WERI-Rb-1 (cell line): Measurements from ENCODE around the gene GABRB1.

ENCODE experiments used
- DNase-seq: peaks from one replicate; pipeline ENCODE4 v3.0.0-alpha.2; 2020
- H3K27ac ChIP-seq: fragments of 250-450 bp; sonication (Bioruptor Pico); 2 replicates; pipeline ENCODE4 v1.5.1; 2020; ENCODE audit warnings: mild to moderate bottlenecking, moderate library complexity
- H3K27me3 ChIP-seq: fragments of 250-450 bp; sonication (Bioruptor Pico); 2 replicates; pipeline ENCODE4 v1.5.1; 2021; ENCODE audit warnings: mild to moderate bottlenecking, low read depth, moderate library complexity; ENCODE audit not compliant: insufficient read depth, severe bottlenecking
- H3K36me3 ChIP-seq: fragments of 250-450 bp; sonication (Bioruptor Pico); 2 replicates; pipeline ENCODE4 v1.5.1; 2020; ENCODE audit warnings: mild to moderate bottlenecking, moderate library complexity
- H3K4me3 ChIP-seq: 2 replicates; pipeline ENCODE4 v1.5.1; 2011; ENCODE audit warnings: low read depth, mild to moderate bottlenecking, control low read depth, low read length
- H3K9me3 ChIP-seq: fragments of 250-450 bp; sonication (Bioruptor Pico); 2 replicates; pipeline ENCODE4 v1.5.1; 2021; ENCODE audit warnings: mild to moderate bottlenecking, moderate library complexity; ENCODE audit not compliant: severe bottlenecking
- CTCF ChIP-seq: IDR thresholded peaks from 2 replicates; pipeline ENCODE4 v1.5.1; 2011; ENCODE audit warnings: low read depth, mild to moderate bottlenecking, control low read depth, inconsistent platforms, low read length

GABRB1 gene

DNA sequence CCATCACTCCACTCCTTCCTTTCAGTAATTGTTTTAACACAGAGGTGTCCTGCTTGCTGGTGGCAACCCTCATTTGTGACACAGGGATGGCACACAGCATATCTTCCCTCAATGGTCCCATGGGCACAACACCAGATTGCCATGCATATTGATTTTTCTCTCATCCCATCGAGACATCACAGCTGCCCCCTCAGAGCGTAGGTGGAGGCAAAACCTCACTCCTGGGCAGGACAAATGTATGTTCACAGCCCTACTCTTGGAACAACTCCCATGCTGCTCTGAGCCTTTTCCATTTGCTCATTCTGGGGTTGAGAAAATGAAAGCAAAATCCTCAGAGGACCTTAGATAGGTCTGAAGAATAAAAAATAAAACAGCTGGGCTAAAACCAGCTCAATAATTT lies 172.2 kb downstream of the GABRB1 start:
- no peak for TF ChIP-seq CTCF
- Histone ChIP-seq H3K4me3 (no peak overlapping the region), H3K36me3 (no peaks in the 10 kb centered on the region), H3K9me3 (no peaks in the 10 kb centered on the region), H3K27me3 (no peaks in the 10 kb centered on the region), H3K27ac (no peak overlapping the region)
- DNase-seq: no peak

- no peaks in the 10 kb centered on the region for H3K36me3 ChIP-seq
- no peaks in the 10 kb centered on the region for H3K9me3 ChIP-seq
- no peak overlapping the region for H3K27ac ChIP-seq
- DNase-seq: no peak
- no peaks in the 10 kb centered on the region for H3K27me3 ChIP-seq
- no peak for TF ChIP-seq CTCF
- no peak overlapping the region for H3K4me3 ChIP-seq
Observed at GRCh38 chr4:47207555-47207954, 176.2 kb downstream of the GABRB1 start.

DNA sequence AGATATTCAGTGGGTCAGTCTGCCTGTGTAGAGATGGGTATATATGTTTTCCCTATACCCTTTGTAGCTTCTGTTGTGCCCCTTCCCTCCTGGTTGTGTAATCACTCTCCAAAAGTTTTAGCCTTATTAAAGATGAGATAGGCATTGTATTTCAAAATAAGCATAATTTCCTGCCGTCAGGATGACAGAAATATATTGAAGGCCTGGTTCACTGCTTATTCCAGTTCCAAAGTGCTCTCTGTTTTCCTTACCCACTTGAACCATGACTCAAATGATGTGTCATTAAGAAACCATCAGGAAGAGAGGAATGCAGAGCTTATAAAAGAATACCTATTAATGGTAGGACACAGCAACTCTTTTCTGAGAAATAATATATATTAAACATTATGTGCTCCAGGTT lies 178.5 kb downstream of the GABRB1 start:
- Histone ChIP-seq H3K9me3 (no peaks in the 10 kb centered on the region), H3K36me3 (no peaks in the 10 kb centered on the region), H3K4me3 (no peak overlapping the region), H3K27ac (no peak overlapping the region), H3K27me3 (no peaks in the 10 kb centered on the region)
- TF ChIP-seq CTCF: no peak
- DNase-seq: no peak

DNA sequence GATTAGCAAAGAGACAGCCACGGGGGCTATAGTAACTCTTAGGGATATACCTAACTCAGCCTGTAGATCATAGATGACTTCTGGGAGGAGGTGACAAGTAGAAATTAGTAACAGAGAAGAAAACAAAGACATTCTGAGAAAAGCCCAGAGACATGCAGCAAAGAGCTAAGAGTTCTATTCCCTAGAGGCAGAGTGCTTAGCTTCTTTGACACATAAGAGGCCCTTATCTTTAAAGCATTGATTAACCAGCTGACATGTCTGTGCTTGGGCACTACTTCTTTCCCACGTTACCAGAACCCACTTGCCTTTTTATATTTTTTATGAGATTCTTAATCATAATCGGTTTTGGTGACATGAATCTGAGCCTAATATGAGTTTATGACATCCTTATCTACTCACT lies 179.5 kb downstream of the GABRB1 start:
- no peak overlapping the region for H3K4me3 ChIP-seq
- H3K27me3 ChIP-seq: no peaks in the 10 kb centered on the region
- no peak for DNase-seq
- H3K9me3 ChIP-seq: no peaks in the 10 kb centered on the region
- H3K36me3 ChIP-seq: no peaks in the 10 kb centered on the region
- H3K27ac ChIP-seq: no peak overlapping the region
- no peak for TF ChIP-seq CTCF

DNA sequence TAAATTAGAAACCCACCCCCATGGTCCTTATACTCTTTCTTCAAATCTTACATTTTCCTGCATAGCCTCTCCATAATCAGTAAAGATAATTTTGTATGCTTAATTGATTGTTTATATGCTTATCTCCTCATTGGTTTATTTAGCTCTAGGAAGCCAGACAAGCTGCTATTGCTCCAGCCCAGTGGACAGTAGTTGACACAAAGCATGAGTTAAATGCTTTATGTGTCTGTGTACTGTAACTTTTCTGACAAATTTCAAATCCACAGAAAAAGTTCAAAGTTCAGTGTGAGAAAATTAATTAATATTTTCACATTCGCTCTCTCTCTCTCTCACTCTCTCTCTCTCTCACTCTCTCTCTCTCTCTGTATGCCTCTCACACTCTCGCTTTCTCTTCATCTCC lies 181.7 kb downstream of the GABRB1 start:
- Histone ChIP-seq H3K4me3 (no peak overlapping the region), H3K36me3 (no peaks in the 10 kb centered on the region), H3K27me3 (no peaks in the 10 kb centered on the region), H3K27ac (no peak overlapping the region), H3K9me3 (no peaks in the 10 kb centered on the region)
- no peak for DNase-seq
- TF ChIP-seq CTCF: no peak

DNA sequence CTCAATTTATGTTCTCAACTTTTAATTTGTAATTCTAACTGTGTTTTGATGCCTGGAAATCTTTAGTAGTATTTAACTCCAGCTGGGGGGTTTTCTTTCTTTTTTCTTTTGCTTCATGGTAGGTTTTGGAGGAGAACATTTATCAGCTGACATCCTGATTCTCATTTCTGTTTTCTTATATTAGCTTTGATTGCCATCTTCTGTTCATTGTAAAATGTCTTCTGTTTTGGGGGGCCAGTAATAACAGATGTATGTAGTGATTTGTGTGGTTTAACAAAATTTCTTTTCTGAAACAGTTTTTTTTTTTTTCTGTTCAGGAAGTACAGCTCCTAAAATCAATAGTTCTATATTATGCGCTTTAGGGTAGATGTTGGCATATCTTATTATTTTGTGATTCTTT lies 182.2 kb downstream of the GABRB1 start:
- DNase-seq: no peak
- Histone ChIP-seq H3K36me3 (no peaks in the 10 kb centered on the region), H3K27me3 (no peaks in the 10 kb centered on the region), H3K27ac (no peak overlapping the region), H3K4me3 (no peak overlapping the region), H3K9me3 (no peaks in the 10 kb centered on the region)
- no peak for TF ChIP-seq CTCF
